ENCODE results near the gene TMEM35A. TPM values are rescaled to one million over a fixed set of nuclear protein-coding genes. Genes with fewer than 3 reads are reported as not detected.

Gene TMEM35A
- total RNA-seq, 1 donor from 2014 or later, result 1.5 TPM

- Histone ChIP-seq H3K27me3 (ENCODE audit: low read depth) (no peaks in the 10 kb centered on the region), H3K36me3 (no peaks in the 10 kb centered on the region)
Measured at GRCh38 chrX:101080326-101081124, 1.8 kb downstream of the TMEM35A start.

GRCh38 chrX:101081231-101081630 lies 2.6 kb downstream of the TMEM35A start:
- TF ChIP-seq CTCF (IDR thresholded peaks at IDR 0.05), result no peak
- no peaks in the 10 kb centered on the region for H3K27me3 ChIP-seq (ENCODE audit: low read depth)
- no peak for DNase-seq
- ATAC-seq, result no peak
- H3K4me1 ChIP-seq, result no peaks in the 10 kb centered on the region
- no peak overlapping the region for H3K27ac ChIP-seq
- no peaks in the 10 kb centered on the region for H3K9me3 ChIP-seq
- H3K36me3 ChIP-seq, result no peaks in the 10 kb centered on the region
- intact Hi-C loops (cut with DNase I), result no loop called here
- no peak overlapping the region for H3K4me3 ChIP-seq

More at GRCh38 chrX:101080326-101081124, 1.8 kb downstream of the TMEM35A start:
- ATAC-seq (no peak), DNase-seq (no peak)
- Histone ChIP-seq H3K4me1 (no peaks in the 10 kb centered on the region), H3K9me3 (no peaks in the 10 kb centered on the region), H3K4me3 (no peak overlapping the region), H3K27ac (no peak overlapping the region)
- intact Hi-C loops (cut with DNase I), result no loop called here
- no peak for TF ChIP-seq CTCF (IDR thresholded peaks at IDR 0.05)

DNA sequence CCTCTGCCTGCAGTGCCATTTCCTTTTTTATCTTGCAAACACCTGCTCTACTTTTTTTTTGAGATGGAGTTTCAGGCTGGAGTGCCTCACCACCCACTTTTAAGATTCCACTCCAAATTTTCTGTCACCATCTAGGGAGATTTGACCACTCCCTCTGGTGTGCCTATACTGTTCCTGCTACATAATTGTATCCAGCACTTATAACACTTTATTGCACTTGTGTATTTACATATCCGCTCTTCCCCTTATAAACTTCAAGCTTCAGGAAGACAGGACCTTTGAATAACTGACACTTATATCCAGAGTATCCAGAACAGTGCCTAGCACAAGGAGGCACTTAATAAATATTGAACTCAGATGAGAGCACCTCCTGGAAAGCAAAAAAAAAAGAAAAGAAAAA lies 13.1 kb downstream of the TMEM35A start:
- no peak overlapping the region for H3K27ac ChIP-seq
- intact Hi-C loops (cut with DNase I), result no loop called here
- no peaks in the 10 kb centered on the region for H3K27me3 ChIP-seq (ENCODE audit: low read depth)
- no peak for TF ChIP-seq CTCF (IDR thresholded peaks at IDR 0.05)
- no peaks in the 10 kb centered on the region for H3K36me3 ChIP-seq
- H3K4me3 ChIP-seq, result no peak overlapping the region
- ATAC-seq (no peak), DNase-seq (no peak)
- no peaks in the 10 kb centered on the region for H3K4me1 ChIP-seq
- H3K9me3 ChIP-seq, result no peaks in the 10 kb centered on the region

DNA sequence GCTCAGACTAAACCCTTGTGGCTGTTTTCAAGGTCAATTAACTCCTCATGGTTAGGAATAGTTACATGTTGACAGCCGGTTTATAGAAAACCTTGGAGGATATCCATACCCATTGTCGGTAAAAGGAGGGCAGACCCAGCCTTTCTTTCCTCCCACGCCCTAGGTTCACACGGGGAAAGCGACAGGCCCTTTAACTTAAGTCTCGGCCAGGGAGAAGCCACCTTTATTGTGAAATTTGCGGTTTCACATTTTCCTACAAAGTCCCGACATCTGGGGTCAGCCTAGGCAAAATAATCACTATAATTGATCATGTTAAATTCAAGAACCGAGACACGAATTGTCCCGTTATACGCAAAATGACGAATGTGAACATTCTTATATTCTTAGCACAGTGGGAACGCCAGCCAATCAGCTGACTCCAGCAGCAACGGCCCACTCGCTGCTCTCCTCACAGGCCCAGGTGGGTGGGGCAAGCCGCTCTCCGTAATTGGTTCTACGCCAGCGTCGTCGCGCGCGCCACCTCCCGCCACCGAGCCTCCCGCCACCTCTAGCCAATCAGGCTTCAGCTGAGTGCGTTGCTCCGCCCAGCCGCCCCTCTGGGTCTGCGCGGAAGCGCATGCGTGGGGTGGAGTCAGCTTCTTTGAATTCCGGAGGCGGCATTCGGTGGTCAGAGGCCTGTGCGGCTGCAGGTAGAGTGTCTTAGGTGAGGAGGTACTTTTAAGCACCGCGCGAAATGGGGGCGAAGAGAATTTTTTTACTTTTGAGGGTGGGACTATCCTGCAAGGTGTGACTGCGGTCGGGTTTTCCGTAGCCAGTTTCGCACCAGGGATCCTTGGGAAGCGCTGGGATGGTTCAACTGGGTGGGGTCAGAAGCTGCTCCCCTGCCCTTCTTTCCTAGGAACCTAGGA lies 19.1 kb downstream of the TMEM35A start, which contains the start of gene CENPI:
TSS of gene CENPI (plus strand) at position 659 of the 908 bp plus-strand sequence. CDS start 2,867 bp downstream, outside the sequence.
- DNase-seq (peak; percentile 94), ATAC-seq (peak; percentile 100)
- H3K27ac ChIP-seq, result peak within 1 kb of the TSS; percentile 82
- no peaks in the 10 kb centered on the region for H3K9me3 ChIP-seq
- H3K4me3 ChIP-seq, result peak within 1 kb of the TSS; percentile 50
- H3K36me3 ChIP-seq, result no peaks in the 10 kb centered on the region
- H3K27me3 ChIP-seq (ENCODE audit: low read depth), result no peaks in the 10 kb centered on the region
- no peak for TF ChIP-seq CTCF (IDR thresholded peaks at IDR 0.05)
- no peaks in the 10 kb centered on the region for H3K4me1 ChIP-seq
- intact Hi-C loops (cut with DNase I), result no loop called here

GRCh38 chrX:101108284-101108683 lies 29.6 kb downstream of the TMEM35A start:
- no peak for DNase-seq
- Histone ChIP-seq H3K4me3 (no peak overlapping the region), H3K9me3 (no peaks in the 10 kb centered on the region), H3K4me1 (no peaks in the 10 kb centered on the region), H3K27me3 (ENCODE audit: low read depth) (no peaks in the 10 kb centered on the region), H3K36me3 (no peaks in the 10 kb centered on the region), H3K27ac (no peak overlapping the region)
- intact Hi-C loops (cut with DNase I), result no loop called here
- ATAC-seq, result no peak
- TF ChIP-seq CTCF (IDR thresholded peaks at IDR 0.05), result no peak
